HepG2 (cell line): ENCODE results near the gene DCUN1D3. TPM values are rescaled to one million over a fixed set of nuclear protein-coding genes. Genes with fewer than 3 reads are reported as not detected.

Source experiments
- AKAP8 ChIP-seq: sonication (generic); formaldehyde crosslinking; IDR thresholded peaks from 2 replicates; pipeline ENCODE4 v1.5.1; 2020; ENCODE audit warnings: mild to moderate bottlenecking, missing genetic modification reagents
- HIC2 ChIP-seq: sonication (generic); formaldehyde crosslinking; IDR thresholded peaks from 2 replicates; pipeline ENCODE4 v1.9.0; 2022; ENCODE audit warnings: low read depth, missing genetic modification reagents
- JUN ChIP-seq: sonication (generic); formaldehyde crosslinking; IDR thresholded peaks from 2 replicates; pipeline ENCODE4 v1.4.0; 2020; ENCODE audit warnings: mild to moderate bottlenecking, missing genetic modification reagents
- MIXL1 ChIP-seq: IDR thresholded peaks from 2 replicates; pipeline ENCODE4 v1.6.1; 2016
- RELA ChIP-seq: sonication (generic); formaldehyde crosslinking; IDR thresholded peaks from 2 replicates; pipeline ENCODE4 v1.4.0; 2020; ENCODE audit warnings: missing genetic modification reagents
- SMAD1 ChIP-seq: sonication (generic); formaldehyde crosslinking; IDR thresholded peaks from 2 replicates; pipeline ENCODE4 v1.4.0; 2020; ENCODE audit warnings: missing genetic modification reagents, low read depth, mild to moderate bottlenecking, borderline replicate concordance
- SOX6 ChIP-seq, 2 experiments: fragments of 450-650 bp in 1 of 2; sonication (generic) in 1 of 2; formaldehyde crosslinking in 1 of 2; IDR thresholded peaks; 2 replicates each; pipeline versions ENCODE4 v1.4.0 to v1.6.1; 2017 to 2020; ENCODE audit warnings: antibody characterized with exemption in 1 of 2, mild to moderate bottlenecking in 1 of 2, missing genetic modification reagents in 1 of 2
- SRSF4 ChIP-seq: fragments of 200-400 bp; formaldehyde crosslinking; IDR thresholded peaks from one replicate; pipeline ENCODE4 v1.6.1; 2018; ENCODE audit warnings: mild to moderate bottlenecking, low read depth, low read length, moderate library complexity; ENCODE audit not compliant: poor library complexity, severe bottlenecking
- TBL1XR1 ChIP-seq: fragments of 150-350 bp; IDR thresholded peaks from 2 replicates; pipeline ENCODE4 v1.6.1; 2014; ENCODE audit warnings: borderline replicate concordance, low read length; ENCODE audit not compliant: partially characterized antibody
- TERF1 ChIP-seq: sonication (generic); formaldehyde crosslinking; IDR thresholded peaks from 2 replicates; pipeline ENCODE4 v1.8.0; 2022; ENCODE audit warnings: mild to moderate bottlenecking, missing genetic modification reagents, moderate library complexity
- ZFP41 ChIP-seq: sonication (generic); formaldehyde crosslinking; IDR thresholded peaks from 2 replicates; pipeline ENCODE4 v1.4.0; 2020; ENCODE audit warnings: mild to moderate bottlenecking, missing genetic modification reagents, borderline replicate concordance
- ZFP62 ChIP-seq: sonication (generic); formaldehyde crosslinking; IDR thresholded peaks from 2 replicates; pipeline ENCODE4 v1.4.0; 2020; ENCODE audit warnings: missing genetic modification reagents
- ZNF205 ChIP-seq: IDR thresholded peaks from 2 replicates; pipeline ENCODE4 v1.6.1; 2018; ENCODE audit warnings: missing biosample characterization, missing genetic modification reagents
- ZNF318 ChIP-seq: sonication (generic); formaldehyde crosslinking; IDR thresholded peaks from 2 replicates; pipeline ENCODE4 v1.4.0; 2020; ENCODE audit warnings: mild to moderate bottlenecking, missing genetic modification reagents
- ZNF367 ChIP-seq: sonication (generic); formaldehyde crosslinking; IDR thresholded peaks from 2 replicates; pipeline ENCODE4 v1.4.0; 2020; ENCODE audit warnings: missing genetic modification reagents, borderline replicate concordance
- ZNF614 ChIP-seq: IDR thresholded peaks from 2 replicates; pipeline ENCODE4 v1.6.1; 2018; ENCODE audit warnings: missing biosample characterization, missing genetic modification reagents, inconsistent platforms, borderline replicate concordance
- polyA plus RNA-seq, 8 experiments: library from polyadenylated mRNA; depleted of rRNA in 3 of 8; stranded (reverse) in 7 of 8; unstranded in 1 of 8; fragments of >200 nt; fragmentation: Illumina TruSeq in 4 of 8; extraction: Trizol in 4 of 8; gene quantifications; 2 replicates each; pipeline versions ENCODE4 v1.2.1 to v1.2.3, GENCODE V29; 2011 to 2016; ENCODE audit warnings: low read depth in 4 of 8, missing spikeins in 1 of 8, mixed read lengths in 1 of 8; ENCODE audit not compliant: insufficient read depth in 1 of 8
- total RNA-seq, 5 experiments: library from RNA; depleted of rRNA; stranded (reverse); fragments of >200 nt; fragmentation: Illumina TruSeq; extraction: Trizol; gene quantifications; 2 replicates each; pipeline ENCODE4 v1.2.3, GENCODE V29; 2016; ENCODE audit warnings: low read depth in 1 of 5

DCUN1D3 gene
- total and polyA plus RNA-seq, 2 of the 13 experiments (the other 11 are each of a cell fraction or from before 2014, with no cell fraction given): 5.0 to 19.3 TPM

- TF ChIP-seq ZNF318 (CRISPR knock-in tag) (peak; percentile 57; the same call in 1 of the 2 replicates), RELA (peak; percentile 91; the same call in 1 of the 2 replicates), ZFP41 (CRISPR knock-in tag) (peak; percentile 91), ZNF367 (CRISPR knock-in tag) (no peak), ZNF205 (CRISPR knock-in tag) (peak; percentile 90), HIC2 (peak; percentile 77; the same call in 1 of the 2 replicates), ZFP62 (CRISPR knock-in tag) (no peak), JUN (peak; percentile 62; the same call in 1 of the 2 replicates), SOX6 (IDR thresholded peaks at IDR 0.05) (no peak), SOX6 (CRISPR knock-in tag; IDR thresholded peaks at IDR 0.05) (peak; percentile 78), TERF1 (peak; percentile 79; the same call in 1 of the 2 replicates), TBL1XR1 (peak; percentile 48), SMAD1 (peak; percentile 97), ZNF614 (CRISPR knock-in tag) (peak; percentile 88), AKAP8 (CRISPR knock-in tag) (no peak), SRSF4 (peak; percentile 13), MIXL1 (CRISPR knock-in tag) (peak; percentile 65)
Measured at GRCh38 chr16:20806168-20807050, 93.7 kb downstream of the DCUN1D3 start, which contains the start of the genes ERI2 and REXO5 (continued).
